Ovary (tissue), 9 donors: ENCODE data around the gene RAB10. TPM values are rescaled to one million over a fixed set of nuclear protein-coding genes. Genes with fewer than 3 reads are reported as not detected.
"Not testable (repeated sequence)": the region's sequence is repeated elsewhere in the genome, so short reads cannot be mapped to it uniquely, and the experiment has no call there.

Source experiments
- DNase-seq, 5 donors: peaks; one replicate each; pipeline ENCODE4 v3.0.0-alpha.2; 2019 to 2020
- H3K27ac ChIP-seq, 2 donors: fragments of 200-600 bp; one replicate each; pipeline versions ENCODE4 v1.5.1 to v1.8.0; 2019 to 2022
- H3K27me3 ChIP-seq: fragments of 200-600 bp; one replicate; pipeline ENCODE4 v1.8.0; 2022
- H3K36me3 ChIP-seq: fragments of 200-600 bp; sonication (generic); one replicate; pipeline ENCODE4 v1.5.1; 2019
- H3K4me1 ChIP-seq: one replicate; pipeline ENCODE4 v1.8.1; 2013; ENCODE audit warnings: mild to moderate bottlenecking, moderate library complexity; ENCODE audit not compliant: insufficient read depth
- H3K4me3 ChIP-seq: fragments of 200-600 bp; sonication (generic); one replicate; pipeline ENCODE4 v1.5.1; 2017
- H3K9me3 ChIP-seq, 2 donors: fragments of 200-600 bp in 1 of 2; sonication (generic) in 1 of 2; one replicate each; pipeline versions ENCODE4 v1.5.1 to v1.8.1; 2013 to 2019; ENCODE audit warnings: mild to moderate bottlenecking in 1 of 2, moderate library complexity in 1 of 2
- CTCF ChIP-seq, 3 donors: fragments of 450-650 bp in 2 of 3; fragments of 200-600 bp in 1 of 3; IDR thresholded peaks; one replicate each; pipeline versions ENCODE4 v1.5.1 to v1.8.0; 2016 to 2022; ENCODE audit warnings: antibody characterized with exemption in 3 of 3, mild to moderate bottlenecking in 1 of 3
- EP300 ChIP-seq: sonication (generic); formaldehyde crosslinking; IDR thresholded peaks from one replicate; pipeline ENCODE4 v1.6.1; 2017; ENCODE audit warnings: antibody characterized with exemption
- POLR2A ChIP-seq: fragments of 450-650 bp; IDR thresholded peaks from one replicate; pipeline ENCODE4 v1.6.1; 2017; ENCODE audit warnings: antibody characterized with exemption, mild to moderate bottlenecking, moderate library complexity
- WGBS, 3 donors: extraction: QIAGEN DNeasy Blood & Tissue Kit in 1 of 3; methylation state at CpG; one replicate each; pipeline versions ENCODE4 v1.1.5 to v1.1.7; 2013 to 2017; 5-methylcytosine and 5-hydroxymethylcytosine counted together
- intact Hi-C, 4 donors: fragments of 100-400 bp; cut with DNase I; formaldehyde crosslinking; loops; one replicate each; pipeline versions ENCODE4 v1.11.0 to v1.15.1; 2022 to 2023
- polyA plus RNA-seq, 2 donors: library from polyadenylated mRNA; stranded (reverse); fragments of 200-250 nt in 1 of 2; fragments of 350-450 nt in 1 of 2; fragmentation: Illumina TruSeq in 1 of 2; extraction: RNeasy Lipid Tissue Mini Kit (QIAGEN cat#74804) in 1 of 2; gene quantifications; one replicate each; pipeline ENCODE4 v1.2.3, GENCODE V29; 2013 to 2014
- total RNA-seq, 7 donors: library from RNA; depleted of rRNA in 2 of 7; stranded (reverse); fragments of >200 nt in 2 of 7; fragmentation: NEBNext Ultra II Directional in 3 of 7; extraction: Animal tissue kit (Norgen Biotek cat#: 25700) in 3 of 7; gene quantifications; one replicate each; pipeline versions ENCODE4 v1.1.0 to v1.2.4, GENCODE V29; 2016 to 2023
- donor health status: DM: no; HTN: no; CAD: no; lungs with moderate emphysema.
- donor health status: DM: no; HTN: no; CAD: no.
- donor health status: Bipolar disorder and iron deficiency.
- donor health status: DM: yes; HTN: yes; CAD: no.
- donor health status: DM: no; HTN: no; CAD: no.
- donor health status: DM: yes; HTN: yes; CAD: no.

Gene RAB10
- total and polyA plus RNA-seq, 9 donors: 37.6 to 112 (median 93.6) TPM

- Histone ChIP-seq H3K27me3 (no peaks in the 10 kb centered on the region), H3K9me3 (no peaks in the 10 kb centered on the region), H3K36me3 (no peaks in the 10 kb centered on the region), H3K4me1 (no peaks in the 10 kb centered on the region), H3K4me3 (no peak overlapping the region), H3K27ac (no peak overlapping the region)
- DNase-seq: no peak
- WGBS, 3 donors: 86 to 87% (median 87%) methylated on average over 8 of the region's 8 CpGs
- TF ChIP-seq EP300: no peak
- TF ChIP-seq POLR2A: no peak
- TF ChIP-seq CTCF (IDR thresholded peaks at IDR 0.05): no peak
- intact Hi-C loops: loop anchor here in 3 of 4 donors (5.0 to 10.0 kb wide), 3 partner anchors 150 to 155 kb away; no protein-coding TSS in a partner anchor
Observed at GRCh38 chr2:25992556-25992955, 41.3 kb upstream of the RAB10 start.

GRCh38 chr2:25993049-25993448, 40.8 kb upstream of the RAB10 start:
- TF ChIP-seq EP300: no peak
- H3K27ac ChIP-seq: no peak overlapping the region
- intact Hi-C loops: loop anchor here in 3 of 4 donors (5.0 to 10.0 kb wide), 3 partner anchors 149 to 154 kb away; no protein-coding TSS in a partner anchor
- no peak for DNase-seq
- H3K4me3 ChIP-seq: no peak overlapping the region
- no peaks in the 10 kb centered on the region for H3K4me1 ChIP-seq
- H3K27me3 ChIP-seq: no peaks in the 10 kb centered on the region
- 79 to 89% (median 85%) methylated on average over 5 of the region's 5 CpGs for WGBS, 3 donors
- H3K9me3 ChIP-seq: no peaks in the 10 kb centered on the region
- no peaks in the 10 kb centered on the region for H3K36me3 ChIP-seq

DNA sequence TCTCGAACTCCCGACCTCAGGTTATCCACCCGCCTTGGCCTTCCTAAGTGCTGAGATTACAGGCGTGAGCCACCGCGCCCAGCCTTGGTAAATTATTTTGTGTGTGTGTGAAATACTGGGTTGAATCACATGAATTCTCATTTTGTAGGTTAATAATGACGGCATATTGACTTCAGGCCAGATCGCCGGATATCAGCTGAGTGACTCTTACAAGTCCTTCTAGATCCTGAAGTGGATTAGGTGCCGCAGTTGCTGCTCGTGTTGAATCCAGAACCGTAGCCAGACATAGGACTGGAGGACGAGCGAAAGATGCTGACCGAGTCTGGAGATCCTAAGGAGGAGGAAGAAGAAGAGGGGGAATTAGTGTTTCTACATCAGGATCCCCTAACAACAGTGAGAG, 39.4 kb upstream of the RAB10 start:
- Histone ChIP-seq H3K27ac (no peak overlapping the region), H3K4me3 (no peak overlapping the region), H3K36me3 (no peaks in the 10 kb centered on the region), H3K27me3 (no peaks in the 10 kb centered on the region), H3K9me3 (no peaks in the 10 kb centered on the region), H3K4me1 (no peaks in the 10 kb centered on the region)
- 91 to 94% (median 93%) methylated on average over 15 of the region's 15 CpGs for WGBS, 3 donors
- no peak for DNase-seq
- TF ChIP-seq EP300 (no peak), POLR2A (no peak), CTCF (IDR thresholded peaks at IDR 0.05) (no peak)
- intact Hi-C loops: loop anchor here in 3 of 4 donors (5.0 to 10.0 kb wide), 3 partner anchors 148 to 153 kb away; no protein-coding TSS in a partner anchor

DNA sequence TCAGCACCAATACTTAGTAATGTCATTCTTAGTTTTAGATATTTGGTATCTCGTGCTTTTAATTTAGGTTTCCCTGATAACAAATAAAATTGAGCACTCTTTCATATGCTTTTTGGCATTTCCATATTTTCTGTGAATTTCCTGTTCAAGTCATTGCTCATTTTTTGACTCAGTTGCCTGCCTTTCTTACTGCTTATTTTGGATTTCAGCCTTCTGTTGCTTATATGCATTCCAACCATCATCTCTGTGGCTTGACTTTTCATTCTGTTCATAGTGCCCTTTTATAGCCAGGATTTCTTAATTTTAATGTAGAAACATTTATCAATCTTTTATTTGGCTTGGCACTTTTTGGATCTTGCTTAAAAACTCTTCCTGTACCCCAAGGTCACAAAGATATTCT, 37.0 kb upstream of the RAB10 start:
- intact Hi-C loops: loop anchor here in 1 of 4 donors (10.0 kb wide), 1 partner anchor 148 kb away; no protein-coding TSS in a partner anchor
- WGBS, 3 donors: 66 to 86% (median 72%) methylated on average over 1 of the region's 1 CpG
- no peak overlapping the region for H3K4me3 ChIP-seq
- H3K27me3 ChIP-seq: no peaks in the 10 kb centered on the region
- TF ChIP-seq CTCF (IDR thresholded peaks at IDR 0.05) (no peak), POLR2A (no peak), EP300 (no peak)
- H3K27ac ChIP-seq: no peak overlapping the region
- DNase-seq: no peak
- H3K9me3 ChIP-seq: no peaks in the 10 kb centered on the region
- no peaks in the 10 kb centered on the region for H3K36me3 ChIP-seq
- peaks cover 2% of the 10 kb centered on the region for H3K4me1 ChIP-seq

DNA sequence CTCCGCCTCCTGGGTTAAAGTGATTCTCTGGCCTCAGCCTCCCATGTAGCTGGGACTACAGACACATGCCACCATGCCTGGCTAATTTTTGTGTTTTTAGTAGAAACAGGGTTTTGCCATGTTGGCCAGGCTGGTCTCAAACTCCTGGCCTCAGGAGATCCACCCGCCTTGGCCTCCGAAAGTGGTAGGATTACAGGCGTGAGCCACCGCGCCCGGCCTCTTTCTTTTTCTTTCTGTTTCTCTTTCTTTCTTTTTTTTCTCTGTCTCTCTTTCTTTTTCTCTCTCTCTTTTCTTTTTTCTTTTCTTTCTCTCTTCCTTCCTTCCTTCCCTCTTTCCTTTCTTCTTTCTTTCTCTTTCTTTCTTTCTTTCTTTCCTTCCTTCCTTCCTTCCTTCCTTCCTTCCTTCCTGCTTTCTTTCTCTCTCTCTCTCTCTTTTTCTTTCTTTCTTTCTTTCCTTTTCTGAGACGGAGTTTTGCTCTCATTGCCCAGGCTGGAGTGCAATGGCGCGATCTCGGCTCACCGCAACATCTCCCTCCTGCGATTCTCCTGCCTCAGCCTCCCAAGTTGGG, 35.0 kb upstream of the RAB10 start:
- not testable (repeated sequence) for H3K4me3 ChIP-seq, H3K27me3 ChIP-seq, H3K9me3 ChIP-seq, H3K4me1 ChIP-seq, DNase-seq, H3K36me3 ChIP-seq, H3K27ac ChIP-seq
- 96 to 97% (median 96%) methylated on average over 13 of the region's 13 CpGs for WGBS, 3 donors
- intact Hi-C loops: loop anchor here in 1 of 4 donors (10.0 kb wide), 1 partner anchor 146 kb away; no protein-coding TSS in a partner anchor

DNA sequence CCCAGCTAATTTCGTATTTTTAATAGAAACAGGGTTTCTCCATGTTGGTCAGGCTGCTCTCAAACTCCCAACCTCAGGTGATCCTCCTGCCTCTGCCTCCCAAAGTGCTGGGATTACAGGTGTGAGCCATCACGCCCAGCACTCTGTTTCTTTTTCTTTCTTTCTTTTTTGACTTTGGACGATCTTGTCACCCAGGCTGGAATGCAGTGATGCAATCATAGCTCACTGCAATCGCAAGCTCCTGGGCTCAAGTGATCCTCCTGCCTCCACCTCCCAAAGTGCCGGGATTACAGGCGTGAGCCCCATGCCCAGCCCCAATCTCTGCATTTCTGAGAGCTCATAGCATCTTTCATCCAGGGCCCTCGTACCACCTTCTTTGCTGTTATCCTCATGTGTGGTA, 34.5 kb upstream of the RAB10 start:
- not testable (repeated sequence) for H3K9me3 ChIP-seq, H3K36me3 ChIP-seq, H3K27me3 ChIP-seq, DNase-seq, H3K4me1 ChIP-seq, H3K4me3 ChIP-seq, H3K27ac ChIP-seq
- WGBS, 3 donors: 77 to 81% (median 81%) methylated on average over 7 of the region's 7 CpGs
- intact Hi-C loops: loop anchor here in 1 of 4 donors (10.0 kb wide), 1 partner anchor 145 kb away; no protein-coding TSS in a partner anchor
